Motor neuron (in vitro differentiated cells): ENCODE results near the gene ITGAL. TPM values are rescaled to one million over a fixed set of nuclear protein-coding genes. Genes with fewer than 3 reads are reported as not detected.
"Not testable (repeated sequence)": the region's sequence is repeated elsewhere in the genome, so short reads cannot be mapped to it uniquely, and the experiment has no call there.

ENCODE experiments used
- ATAC-seq, 8 experiments: fragments of 200-7000 bp; cut with Tn5 transposase; replicated peaks in 6 of 8; 2 replicates each; pipeline ENCODE4 v1.8.0; 2021; ENCODE audit warnings: mild to moderate bottlenecking in 8 of 8, moderate library complexity in 8 of 8
- H3K27ac ChIP-seq, 2 donors: fragments of 250-450 bp; sonication (Bioruptor Pico); 2 replicates each; pipeline ENCODE4 v1.9.0; 2021; ENCODE audit warnings: antibody characterized with exemption in 2 of 2, mild to moderate bottlenecking in 2 of 2, moderate library complexity in 1 of 2
- H3K4me1 ChIP-seq, 2 donors: fragments of 250-450 bp; sonication (Bioruptor Pico); replicated peaks in 1 of 2; 2 replicates each; pipeline ENCODE4 v1.6.1; 2021; ENCODE audit warnings: antibody characterized with exemption in 2 of 2, mild to moderate bottlenecking in 2 of 2, moderate library complexity in 1 of 2
- H3K4me3 ChIP-seq, 5 donors: fragments of 250-450 bp; sonication (Bioruptor Pico); 2 replicates each; pipeline ENCODE4 v1.9.0; 2021; ENCODE audit warnings: antibody characterized with exemption in 5 of 5, mild to moderate bottlenecking in 5 of 5, moderate library complexity in 4 of 5
- WGBS, 10 experiments: fragments of 450-650 bp; shearing (Covaris generic); methylation state at CpG; one replicate each; pipeline ENCODE4 v1.0.0; 2022; 5-methylcytosine and 5-hydroxymethylcytosine counted together
- in situ Hi-C, 9 experiments: fragments of 400-800 bp; cut with MboI; loops; one replicate each; pipeline ENCODE4 v1.15.0; 2021; ENCODE audit warnings: low sequenced_read_pairs in 9 of 9, low pct_unique_long_range_greater_than_20kb in 2 of 9; ENCODE audit not compliant: unreplicated experiment in 9 of 9
- total RNA-seq, 8 experiments: library from RNA; unstranded; fragments of 300-600 nt; gene quantifications; 2 replicates each; pipeline versions ENCODE4 v1.2.3 to v1.2.4, GENCODE V29; 2022

ITGAL gene
- total RNA-seq, 8 experiments from 2014 or later, result 0.05 to 1.9 (median 0.52) TPM

DNA sequence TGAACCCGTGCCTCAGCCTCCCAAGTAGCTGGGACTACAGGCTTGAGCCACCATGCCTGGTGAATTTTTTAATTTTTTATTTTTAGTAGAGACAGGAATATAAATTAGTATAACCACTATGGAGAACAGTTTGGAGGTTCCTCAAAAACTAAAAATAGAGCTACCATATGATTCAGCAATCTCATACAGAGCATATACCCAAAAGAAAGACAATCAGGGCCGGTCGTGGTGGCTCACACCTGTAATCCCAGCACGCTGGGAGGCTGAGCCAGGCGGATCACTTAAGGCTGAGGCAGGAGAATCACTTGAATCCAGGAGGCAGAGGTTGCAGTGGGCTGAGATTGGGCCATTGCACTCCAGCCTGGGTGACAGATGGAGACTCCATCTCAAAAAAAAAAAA is 11.1 kb upstream of the ITGAL start:
- in situ Hi-C loops, H3K4me1 ChIP-seq, ATAC-seq, H3K27ac ChIP-seq, H3K4me3 ChIP-seq: not testable (repeated sequence)
- 59 to 100% (median 77%) methylated on average over 1 to 5 of the region's 5 CpGs; no CpG with 5 or more reads in 2 of the 10 experiments for WGBS, 10 experiments

DNA sequence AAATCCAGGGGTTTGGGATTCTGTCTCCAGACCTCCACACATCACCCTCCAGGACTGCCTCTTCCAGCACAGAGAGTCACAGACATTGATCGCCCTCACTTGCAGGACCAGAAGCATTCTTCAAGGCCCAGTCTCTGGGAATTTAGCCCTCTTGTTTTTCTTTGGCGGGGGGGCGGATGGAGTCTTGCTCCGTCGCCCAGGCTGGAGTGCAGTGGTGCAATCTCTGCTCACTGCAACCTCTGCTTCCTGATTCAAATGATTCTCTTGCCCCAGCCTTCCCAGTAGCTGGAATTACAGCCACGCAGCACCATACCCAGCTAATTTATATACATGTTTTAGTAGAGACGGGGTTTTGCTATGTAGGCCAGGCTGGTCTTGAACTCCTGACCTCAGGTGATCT is 8.5 kb upstream of the ITGAL start:
- in situ Hi-C loops, result no loop called here
- no peak for ATAC-seq

DNA sequence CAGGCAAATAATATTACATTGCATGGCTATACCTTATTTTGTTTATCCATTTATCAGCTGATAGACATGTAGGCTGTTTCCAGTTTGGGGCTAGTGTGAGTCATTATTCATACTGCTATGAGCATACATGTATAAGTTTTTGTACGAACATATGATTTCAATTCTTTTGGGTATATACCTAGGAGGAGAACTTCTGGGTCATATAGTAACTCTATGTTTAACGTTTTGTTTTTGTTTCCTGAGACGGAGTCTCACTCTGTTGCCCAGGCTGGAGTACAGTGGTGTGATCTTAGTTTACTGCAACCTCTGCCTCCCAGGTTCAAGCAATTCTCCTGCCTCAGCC is 2.4 kb upstream of the ITGAL start:
- 20 to 100% (median 60%) methylated on average over 1 to 3 of the region's 3 CpGs; no CpG with 5 or more reads in 3 of the 10 experiments for WGBS, 10 experiments
- in situ Hi-C loops, result no loop called here
- no peak for ATAC-seq
- no peaks in the 10 kb centered on the region for H3K4me1 ChIP-seq
- no peak overlapping the region for H3K4me3 ChIP-seq
- H3K27ac ChIP-seq, result no peak overlapping the region

More for the DNA sequence above, 8.5 kb upstream of the ITGAL start:
- WGBS, 10 experiments, result 80 to 100% (median 86%) methylated on average over 1 to 7 of the region's 7 CpGs; no CpG with 5 or more reads in 5 of the 10 experiments
- H3K4me3 ChIP-seq, result no peak overlapping the region
- no peaks in the 10 kb centered on the region for H3K4me1 ChIP-seq
- H3K27ac ChIP-seq, result no peak overlapping the region

DNA sequence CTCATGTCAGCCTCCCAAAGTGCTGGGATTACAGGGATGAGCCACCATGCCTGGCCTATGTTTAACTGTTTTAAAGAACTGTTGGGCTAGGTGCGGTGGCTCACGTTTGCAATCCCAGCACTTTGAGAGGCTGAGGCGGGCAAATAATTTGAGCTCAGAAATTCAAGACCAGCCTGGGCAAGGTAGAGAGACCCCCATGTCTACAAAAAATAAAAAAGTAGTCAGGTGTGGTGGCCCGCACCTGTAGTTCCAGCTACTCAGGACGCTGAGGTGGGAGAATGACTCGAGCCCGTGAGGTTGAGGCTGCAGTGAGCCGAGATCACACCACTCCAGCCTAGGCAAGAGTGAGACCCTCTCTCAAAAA is 1.9 kb upstream of the ITGAL start:
- in situ Hi-C loops, result no loop called here
- Histone ChIP-seq H3K4me1 (no peaks in the 10 kb centered on the region), H3K4me3 (no peak overlapping the region), H3K27ac (no peak overlapping the region)
- no peak for ATAC-seq
- WGBS, 10 experiments, result 61 to 100% (median 75%) methylated on average over 1 to 8 of the region's 8 CpGs; no CpG with 5 or more reads in 2 of the 10 experiments

DNA sequence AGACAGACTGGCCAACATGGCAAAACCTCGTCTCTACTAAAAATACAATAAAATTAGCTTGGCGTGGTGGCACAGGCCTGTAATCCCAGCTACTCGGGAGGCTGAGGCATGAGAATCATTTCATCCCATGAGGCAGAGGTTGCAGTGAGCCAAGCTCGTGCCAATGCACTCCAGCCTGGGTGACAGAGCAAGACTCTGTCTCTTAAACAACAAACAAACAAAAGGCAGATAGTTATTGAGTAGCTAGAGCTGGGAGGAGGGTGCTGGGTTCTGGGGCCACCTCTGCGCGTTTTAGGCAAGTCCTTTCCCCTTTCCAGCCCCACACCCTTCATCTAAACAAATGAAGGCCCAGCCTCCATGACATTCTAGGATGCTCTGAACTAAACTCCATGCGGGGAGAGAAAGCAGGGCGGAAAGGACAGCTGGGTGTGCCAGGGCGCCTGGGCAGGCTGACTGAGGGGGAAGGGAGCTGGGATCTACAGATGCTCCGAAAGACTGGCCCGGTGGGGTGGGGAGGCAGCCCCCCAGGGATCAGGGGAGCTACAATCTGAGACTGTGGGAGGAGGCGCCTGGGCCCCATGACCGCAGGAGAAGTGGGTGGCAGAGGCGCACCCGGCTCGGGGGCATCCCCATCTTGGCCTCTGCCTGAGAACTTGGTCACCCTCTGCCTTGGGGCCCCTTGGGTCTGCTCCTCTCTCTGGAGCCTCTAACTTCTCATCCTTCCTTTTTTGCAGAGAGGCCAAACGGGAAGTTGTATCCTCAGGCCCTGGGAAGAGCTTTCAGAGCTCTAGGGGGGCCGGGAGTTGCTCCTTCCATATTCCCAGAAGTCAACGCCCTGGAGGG is 910 bp downstream of the ITGAL start:
- H3K4me3 ChIP-seq, result no peak overlapping the region
- in situ Hi-C loops, result no loop called here
- 20 to 100% (median 70%) methylated on average over 1 to 7 of the region's 19 CpGs; no CpG with 5 or more reads in 1 of the 10 experiments for WGBS, 10 experiments
- no peaks in the 10 kb centered on the region for H3K4me1 ChIP-seq
- peak in 3 of 8 experiments; percentile 25 to 71 (median 63) for ATAC-seq
- H3K27ac ChIP-seq, result no peak overlapping the region

DNA sequence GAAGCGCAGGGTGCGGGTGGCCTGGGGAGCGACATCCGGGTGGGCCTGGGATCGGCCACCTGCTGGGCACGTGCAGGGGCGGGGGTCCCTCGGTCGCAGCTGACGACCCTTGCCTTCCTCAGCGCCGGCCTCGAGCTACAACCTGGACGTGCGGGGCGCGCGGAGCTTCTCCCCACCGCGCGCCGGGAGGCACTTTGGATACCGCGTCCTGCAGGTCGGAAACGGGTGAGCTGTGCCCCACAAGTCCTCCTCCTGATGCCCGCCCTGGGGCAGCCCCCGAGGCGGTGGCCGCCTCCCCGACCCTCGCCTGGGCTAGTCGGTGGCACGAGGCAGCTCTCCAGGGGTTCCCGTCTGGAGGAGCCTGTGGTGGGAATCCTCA is 1.5 kb downstream of the ITGAL start:
- no peaks in the 10 kb centered on the region for H3K4me1 ChIP-seq
- no peak overlapping the region for H3K27ac ChIP-seq
- no peak overlapping the region for H3K4me3 ChIP-seq
- in situ Hi-C loops, result no loop called here
- WGBS, 10 experiments, result 2 to 100% methylated on average over 1 to 7 of the region's 35 CpGs; no CpG with 5 or more reads in 8 of the 10 experiments
- ATAC-seq, result peak in 1 of 8 experiments; percentile 26

DNA sequence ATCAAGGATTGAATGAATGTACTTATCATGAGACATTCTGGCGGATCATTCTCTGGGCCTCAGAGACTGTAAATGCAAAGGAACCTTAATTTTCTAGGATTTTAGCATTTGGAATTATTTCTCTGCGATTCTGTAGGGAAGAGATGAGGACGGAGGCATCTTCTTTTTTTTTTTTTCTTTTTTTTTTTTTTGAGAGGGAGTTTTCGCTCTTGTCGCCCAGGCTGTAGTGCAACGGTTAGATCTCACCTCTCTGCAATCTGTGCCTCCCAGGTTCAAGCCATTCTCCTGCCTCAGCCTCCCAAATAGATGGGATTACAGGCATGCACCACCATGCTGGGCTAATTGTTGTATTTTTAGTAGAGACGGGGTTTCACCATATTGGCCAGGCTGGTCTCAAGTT is 2.1 kb downstream of the ITGAL start:
- H3K27ac ChIP-seq, result no peak overlapping the region
- in situ Hi-C loops, result no loop called here
- WGBS, 10 experiments, result 45 to 92% (median 86%) methylated on average over 2 to 7 of the region's 7 CpGs; no CpG with 5 or more reads in 3 of the 10 experiments
- no peaks in the 10 kb centered on the region for H3K4me1 ChIP-seq
- ATAC-seq, result no peak
- no peak overlapping the region for H3K4me3 ChIP-seq

DNA sequence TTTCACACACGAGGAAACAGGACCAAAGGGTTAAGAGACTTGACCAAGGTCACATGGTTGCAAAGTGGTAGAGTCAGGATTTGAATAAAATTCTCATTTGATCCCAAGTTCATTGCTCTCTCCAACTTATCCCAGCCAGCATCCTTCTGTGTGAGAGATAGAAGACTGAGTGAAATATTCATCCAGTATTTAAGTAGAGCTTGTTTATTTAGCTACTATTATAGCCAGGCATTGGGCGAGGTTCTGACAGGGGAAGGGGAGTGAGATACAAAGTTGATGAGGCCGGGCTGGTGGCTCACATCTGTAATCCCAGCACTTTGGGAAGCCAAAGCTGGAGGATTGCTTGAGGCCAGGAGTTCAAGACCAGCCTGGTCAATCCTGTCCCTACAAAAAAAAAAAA is 4.4 kb downstream of the ITGAL start:
- 0 to 91% (median 64%) methylated on average over 1 to 3 of the region's 3 CpGs; no CpG with 5 or more reads in 2 of the 10 experiments for WGBS, 10 experiments
- in situ Hi-C loops, result no loop called here
- ATAC-seq, result no peak

DNA sequence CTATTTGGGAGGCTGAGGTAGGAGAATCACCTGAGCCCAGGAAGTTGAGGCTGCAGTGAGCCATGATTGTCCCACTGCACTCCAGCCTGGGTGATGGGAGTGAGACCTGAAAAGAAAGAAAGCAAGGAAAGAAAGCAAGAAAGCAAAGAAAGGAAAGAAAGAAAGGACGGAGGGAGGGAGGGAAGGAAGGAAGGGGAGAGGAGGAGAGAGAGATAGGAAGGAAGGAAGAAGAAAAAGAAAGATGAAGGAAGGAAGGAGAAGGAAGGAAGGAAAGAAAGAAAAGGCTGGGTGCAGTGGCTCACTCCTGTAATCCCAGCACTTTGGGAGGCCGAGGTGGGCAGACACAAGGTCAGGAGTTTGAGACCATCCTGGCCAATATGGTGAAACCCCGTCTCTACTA is 5.2 kb downstream of the ITGAL start:
- H3K4me3 ChIP-seq, in situ Hi-C loops, H3K27ac ChIP-seq, ATAC-seq, H3K4me1 ChIP-seq: not testable (repeated sequence)
- 23 to 100% (median 82%) methylated on average over 1 to 3 of the region's 3 CpGs for WGBS, 10 experiments

More for the DNA sequence above, 4.4 kb downstream of the ITGAL start:
- H3K4me3 ChIP-seq, result no peak overlapping the region
- no peaks in the 10 kb centered on the region for H3K4me1 ChIP-seq
- H3K27ac ChIP-seq, result no peak overlapping the region

DNA sequence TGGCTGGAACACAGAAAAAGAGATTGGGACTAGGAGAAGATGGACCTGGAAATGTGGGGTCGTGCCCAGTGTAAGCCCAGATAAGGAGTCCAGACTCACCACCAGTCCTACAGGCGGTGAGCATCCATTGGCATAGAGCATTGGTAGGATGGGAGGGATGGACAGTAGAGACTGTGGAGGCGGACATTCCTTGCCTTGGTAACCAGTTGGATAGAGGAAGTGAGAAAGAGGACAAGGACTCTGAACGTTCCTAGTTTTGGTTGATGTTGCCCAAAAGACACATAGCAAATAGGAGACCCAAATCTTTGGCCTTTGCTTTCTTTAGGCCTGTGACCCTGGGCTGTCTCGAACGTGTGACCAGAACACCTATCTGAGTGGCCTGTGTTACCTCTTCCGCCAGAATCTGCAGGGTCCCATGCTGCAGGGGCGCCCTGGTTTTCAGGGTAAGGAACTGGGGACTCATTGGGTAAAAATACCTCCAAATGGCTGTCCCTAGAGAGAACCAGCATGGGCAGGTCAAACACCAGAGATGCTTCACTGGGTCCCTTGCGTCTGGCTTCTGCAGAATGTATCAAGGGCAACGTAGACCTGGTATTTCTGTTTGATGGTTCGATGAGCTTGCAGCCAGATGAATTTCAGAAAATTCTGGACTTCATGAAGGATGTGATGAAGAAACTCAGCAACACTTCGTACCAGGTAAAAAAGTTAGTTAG is 6.4 kb downstream of the ITGAL start:
- ATAC-seq, result no peak
- WGBS, 10 experiments, result 38 to 100% (median 78%) methylated on average over 2 to 7 of the region's 12 CpGs
- in situ Hi-C loops, result no loop called here
- Histone ChIP-seq H3K27ac (no peak overlapping the region), H3K4me3 (no peak overlapping the region), H3K4me1 (no peaks in the 10 kb centered on the region)

DNA sequence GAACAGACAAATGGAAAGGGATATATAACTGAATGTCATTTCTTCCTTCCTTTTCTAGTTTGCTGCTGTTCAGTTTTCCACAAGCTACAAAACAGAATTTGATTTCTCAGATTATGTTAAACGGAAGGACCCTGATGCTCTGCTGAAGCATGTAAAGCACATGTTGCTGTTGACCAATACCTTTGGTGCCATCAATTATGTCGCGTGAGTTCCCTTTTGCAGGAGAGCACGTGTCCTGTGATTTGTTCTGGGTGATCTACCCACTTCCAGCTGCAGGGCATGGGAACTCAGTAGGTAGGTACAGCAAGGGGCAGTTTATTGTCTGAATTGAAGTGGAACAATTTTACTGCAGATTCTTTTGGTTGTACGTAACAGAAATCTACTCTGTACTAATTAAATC is 8.8 kb downstream of the ITGAL start:
- no peaks in the 10 kb centered on the region for H3K4me1 ChIP-seq
- H3K4me3 ChIP-seq, result no peak overlapping the region
- no peak for ATAC-seq
- in situ Hi-C loops, result no loop called here
- H3K27ac ChIP-seq, result no peak overlapping the region
- WGBS, 10 experiments, result 0 to 95% (median 58%) methylated on average over 1 to 5 of the region's 5 CpGs

DNA sequence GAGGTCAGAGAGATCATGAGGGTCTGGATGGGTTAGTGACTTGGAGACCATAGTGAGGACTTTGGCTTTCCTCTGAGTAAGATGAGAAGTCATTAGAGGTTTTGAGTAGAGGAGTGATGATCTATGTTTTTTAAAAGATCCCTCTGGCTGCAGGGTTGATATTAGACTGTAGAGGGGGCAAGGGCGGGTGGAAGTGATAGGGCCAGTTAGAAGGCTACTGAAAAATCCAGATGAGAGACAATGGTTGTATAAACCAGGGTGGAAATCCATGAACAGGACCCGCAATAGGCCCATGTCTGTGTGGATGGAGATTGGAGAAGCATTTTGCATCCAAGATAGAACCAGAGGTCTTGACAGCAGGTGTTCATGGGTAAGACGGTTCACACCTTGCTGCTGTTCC is 9.8 kb downstream of the ITGAL start:
- no peak overlapping the region for H3K27ac ChIP-seq
- in situ Hi-C loops, result no loop called here
- ATAC-seq, result peak in 3 of 8 experiments; percentile 57 to 75 (median 67)
- no peak overlapping the region for H3K4me3 ChIP-seq
- WGBS, 10 experiments, result 0 to 93% (median 75%) methylated on average over 1 to 3 of the region's 3 CpGs; no CpG with 5 or more reads in 2 of the 10 experiments
- no peaks in the 10 kb centered on the region for H3K4me1 ChIP-seq

DNA sequence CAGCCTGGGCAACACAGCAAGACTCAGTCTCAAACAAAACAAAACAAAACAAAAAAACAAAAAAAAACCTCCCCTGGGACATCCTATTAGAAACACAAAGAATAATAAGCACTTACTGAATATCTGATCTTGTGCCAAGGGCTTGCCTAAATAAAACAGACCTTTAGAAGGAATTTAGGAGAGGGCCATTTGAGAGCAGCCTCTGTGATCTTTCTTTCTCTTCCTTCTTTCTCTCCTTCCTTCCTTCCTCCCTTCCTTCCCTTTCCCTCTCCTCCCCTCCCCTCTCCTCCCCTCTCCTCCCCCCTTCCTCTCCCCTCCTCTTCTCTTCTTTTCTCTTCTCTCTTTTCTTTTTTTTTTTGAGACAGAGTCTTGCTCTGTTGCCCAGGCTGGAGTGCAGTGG is 12.3 kb downstream of the ITGAL start:
- in situ Hi-C loops, result no loop called here
- Histone ChIP-seq H3K4me1 (no peaks in the 10 kb centered on the region), H3K27ac (no peak overlapping the region), H3K4me3 (no peak overlapping the region)
- ATAC-seq, result no peak
